Measurements from ENCODE around the gene LYSMD1.

Gene LYSMD1

DNA sequence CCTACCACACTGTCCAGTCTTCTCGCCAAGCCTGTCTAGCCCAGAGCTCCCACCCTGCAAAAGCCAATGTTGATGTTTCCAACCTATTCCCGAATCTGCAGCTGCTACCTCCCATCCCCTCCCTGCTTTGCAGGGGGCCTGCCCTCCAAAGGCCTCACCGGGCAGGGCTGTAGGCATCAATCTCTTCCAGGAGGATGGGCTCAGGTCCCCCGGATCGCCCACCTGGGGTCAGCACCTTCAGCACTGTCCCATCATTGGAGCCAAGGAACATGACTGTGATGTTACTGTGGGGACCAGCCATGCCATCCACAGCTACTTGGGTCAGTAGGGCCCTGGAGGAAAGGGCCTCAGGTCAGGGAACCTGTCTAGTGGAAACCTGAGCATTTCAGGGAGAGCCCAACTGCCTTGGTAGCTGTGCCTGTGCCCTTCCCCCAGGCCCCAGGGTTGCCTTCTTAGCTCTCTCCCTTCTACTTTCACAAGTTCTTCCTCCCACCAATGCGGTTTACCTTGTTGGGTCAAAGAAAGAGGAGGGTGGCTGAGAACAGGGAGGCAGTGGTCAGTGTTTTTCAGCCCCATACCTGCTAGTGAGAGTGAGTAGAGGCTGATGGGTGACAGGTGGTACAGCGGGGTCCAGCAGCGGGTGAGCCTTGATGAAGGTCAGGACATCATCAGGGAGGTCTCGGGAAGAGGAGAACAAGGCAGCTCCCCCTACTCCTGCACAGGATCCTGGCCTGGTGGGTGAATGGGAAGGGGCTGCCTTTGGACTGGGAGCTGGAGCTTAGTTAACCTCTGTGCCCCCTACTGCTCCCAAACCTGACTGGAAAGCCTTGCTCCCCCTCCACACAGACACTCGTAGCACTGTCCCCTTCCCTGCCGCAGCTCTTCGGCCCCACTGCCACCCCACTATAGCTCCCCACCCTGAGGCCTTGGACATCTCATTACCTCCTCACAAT lies 30.0 kb downstream of the LYSMD1 start:
- peak; percentile 60 for DNase-seq

- no peak for DNase-seq
Observed at GRCh38 chr1:151134991-151135390, 30.7 kb downstream of the LYSMD1 start.

DNA sequence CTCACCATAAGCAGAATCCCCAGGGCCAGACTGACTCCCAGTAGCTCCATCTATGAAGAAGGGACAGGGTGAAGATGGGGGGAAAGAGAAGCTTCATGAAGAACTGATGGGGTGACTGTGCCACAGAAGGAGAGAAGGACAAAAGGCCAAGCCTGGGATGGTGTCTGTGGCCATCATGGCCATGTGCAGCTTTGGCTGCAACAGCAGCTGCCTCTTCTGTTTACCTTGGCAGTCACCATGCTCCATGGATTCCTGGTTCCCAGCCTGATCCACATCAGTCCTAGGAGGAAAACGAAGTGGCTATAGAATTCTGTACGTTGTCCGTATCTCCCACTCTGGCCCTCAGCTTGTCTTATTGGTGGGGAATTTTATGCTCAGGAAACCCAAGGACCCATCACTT lies 31.3 kb downstream of the LYSMD1 start:
- DNase-seq, result no peak

DNA sequence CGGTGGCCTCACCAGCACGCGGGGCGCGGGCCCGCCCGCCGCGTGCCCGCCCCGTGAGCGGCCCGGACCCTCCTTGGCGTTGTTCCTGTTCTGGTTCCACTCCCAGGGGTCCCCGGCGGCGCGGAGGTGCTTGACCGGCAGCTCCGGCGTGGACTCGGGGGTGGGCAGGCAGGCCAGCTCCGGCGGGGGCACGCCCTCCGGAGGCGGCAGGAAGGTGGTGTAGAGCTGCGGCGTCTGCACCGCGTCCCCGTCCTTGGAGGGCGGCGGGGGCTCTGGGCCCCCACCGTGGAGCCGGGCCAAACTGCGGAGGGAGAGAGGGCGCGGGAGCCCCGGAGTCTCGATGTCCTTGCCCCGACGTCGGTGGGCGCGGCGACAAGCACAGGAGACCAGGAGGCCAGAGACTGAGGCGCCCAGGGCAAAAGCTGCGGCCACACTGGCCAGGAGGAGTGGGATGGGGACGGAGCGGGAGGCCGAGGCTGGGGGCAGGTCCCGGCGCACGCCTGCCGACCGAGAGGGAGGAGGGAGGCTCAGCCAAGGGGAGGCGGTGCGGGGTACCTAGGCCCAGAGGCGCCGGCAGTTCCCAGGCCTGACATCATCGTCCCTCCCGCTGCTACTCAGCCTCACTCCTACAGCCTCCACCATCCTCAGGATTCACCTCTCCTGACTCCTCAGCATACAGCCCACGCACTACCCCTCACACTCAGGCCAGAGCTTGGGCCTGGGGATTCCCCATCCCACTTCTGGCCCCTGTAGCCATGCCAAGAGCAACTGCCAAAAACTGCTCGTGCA lies 32.5 kb downstream of the LYSMD1 start:
- DNase-seq, result peak; percentile 77

- peak; percentile 48 for DNase-seq
Observed at GRCh38 chr1:151132335-151133017, 33.2 kb downstream of the LYSMD1 start.

- peak; percentile 83 for DNase-seq
Observed at GRCh38 chr1:151131701-151132334, 33.9 kb downstream of the LYSMD1 start.

DNA sequence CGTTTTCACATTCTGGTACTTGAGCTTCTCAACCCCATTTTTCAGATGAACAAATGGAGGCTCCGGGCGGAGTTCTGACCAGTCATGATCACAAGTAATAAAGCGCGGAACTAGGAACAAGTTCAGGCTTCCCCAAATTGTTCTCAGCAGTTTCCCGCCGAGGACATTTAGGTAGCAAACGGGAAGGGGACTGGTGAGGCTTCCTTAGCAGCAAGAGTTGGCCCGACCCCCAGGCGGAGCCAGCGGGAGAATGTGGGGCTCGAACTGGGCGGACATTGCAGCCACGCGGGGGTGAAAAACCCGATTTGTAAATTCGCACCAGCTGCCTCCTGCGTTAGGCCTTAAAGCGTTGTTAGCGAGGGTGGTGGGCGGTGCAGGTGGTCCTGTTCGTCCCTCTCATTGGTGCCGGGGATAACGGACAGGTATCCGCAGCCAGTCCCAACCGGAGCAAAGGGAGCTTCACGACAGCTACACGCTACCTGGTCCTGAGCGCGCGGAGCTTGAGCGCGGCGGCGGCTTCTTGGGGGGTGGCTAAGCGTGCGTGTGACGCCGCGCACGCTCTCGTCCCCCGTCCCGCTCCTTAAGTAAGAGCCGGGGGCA lies 34.6 kb downstream of the LYSMD1 start:
- DNase-seq, result peak; percentile 96

DNA sequence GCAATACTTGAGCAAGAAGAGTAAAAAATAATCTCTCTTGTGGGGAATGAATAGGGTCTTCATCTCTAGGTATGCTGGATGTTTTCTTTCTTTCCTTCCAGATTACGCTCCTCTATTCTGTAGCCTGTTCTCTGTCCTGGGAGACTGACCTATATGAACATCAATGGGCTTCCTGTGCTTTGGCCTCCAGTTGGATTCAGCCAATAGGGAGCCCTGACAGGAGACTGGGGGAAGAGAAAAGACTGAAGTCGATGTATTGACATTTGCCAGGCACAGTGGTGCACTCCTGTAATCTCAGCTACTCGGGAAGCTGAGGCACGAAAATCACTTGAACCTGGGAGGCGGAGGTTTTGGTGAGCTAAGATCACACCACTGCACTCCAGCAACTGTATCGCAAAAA lies 36.9 kb downstream of the LYSMD1 start:
- peak; percentile 82 for DNase-seq

DNA sequence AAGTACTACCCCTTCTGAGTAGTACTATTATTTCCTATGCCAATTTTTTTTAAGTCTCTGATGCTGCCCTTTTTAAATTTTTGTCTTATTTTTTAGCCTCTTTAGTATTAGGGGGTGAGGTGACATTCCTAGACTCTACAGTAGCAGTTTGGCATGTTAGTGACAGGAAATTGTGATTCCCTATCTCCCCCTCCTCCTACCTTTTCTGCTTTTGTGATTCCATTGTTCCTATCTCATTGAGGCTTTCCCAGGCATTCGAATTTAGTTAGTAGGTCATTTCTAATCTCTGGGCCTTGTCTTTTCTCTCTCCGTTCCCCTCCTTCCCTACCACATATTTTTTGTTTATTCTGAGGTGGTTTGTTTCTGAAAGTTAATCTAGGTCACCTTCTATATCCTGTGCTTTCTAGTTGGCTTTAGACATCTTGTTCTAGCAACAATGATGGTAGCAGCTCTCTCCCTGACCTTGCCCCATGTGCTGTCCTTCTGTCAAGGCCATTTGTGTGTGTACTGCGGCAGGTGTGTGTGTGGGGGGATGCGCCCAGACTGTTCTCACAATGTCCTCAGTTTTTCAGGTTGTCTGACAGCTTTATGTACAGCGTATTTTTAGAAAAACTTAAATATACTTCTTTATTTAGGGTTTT lies 40.8 kb downstream of the LYSMD1 start:
- DNase-seq, result no peak

- DNase-seq, result no peak
Observed at GRCh38 chr1:151113877-151114276, 51.8 kb downstream of the LYSMD1 start.
